ENCODE results near the gene ADGRG3. TPM values are rescaled to one million over a fixed set of nuclear protein-coding genes. Genes with fewer than 3 reads are reported as not detected.

Gene ADGRG3
- total RNA-seq, 4 donors from 2014 or later: 0.32 to 2.0 (median 2.0) TPM; not detected in 1

GRCh38 chr16:57698812-57699405, 30.8 kb downstream of the ADGRG3 start:
- TF ChIP-seq EP300 (IDR thresholded peaks at IDR 0.05) (no peak), POLR2A (IDR thresholded peaks at IDR 0.05) (no peak), POLR2AphosphoS5 (IDR thresholded peaks at IDR 0.05) (no peak)
- TF ChIP-seq, protein P1, sequence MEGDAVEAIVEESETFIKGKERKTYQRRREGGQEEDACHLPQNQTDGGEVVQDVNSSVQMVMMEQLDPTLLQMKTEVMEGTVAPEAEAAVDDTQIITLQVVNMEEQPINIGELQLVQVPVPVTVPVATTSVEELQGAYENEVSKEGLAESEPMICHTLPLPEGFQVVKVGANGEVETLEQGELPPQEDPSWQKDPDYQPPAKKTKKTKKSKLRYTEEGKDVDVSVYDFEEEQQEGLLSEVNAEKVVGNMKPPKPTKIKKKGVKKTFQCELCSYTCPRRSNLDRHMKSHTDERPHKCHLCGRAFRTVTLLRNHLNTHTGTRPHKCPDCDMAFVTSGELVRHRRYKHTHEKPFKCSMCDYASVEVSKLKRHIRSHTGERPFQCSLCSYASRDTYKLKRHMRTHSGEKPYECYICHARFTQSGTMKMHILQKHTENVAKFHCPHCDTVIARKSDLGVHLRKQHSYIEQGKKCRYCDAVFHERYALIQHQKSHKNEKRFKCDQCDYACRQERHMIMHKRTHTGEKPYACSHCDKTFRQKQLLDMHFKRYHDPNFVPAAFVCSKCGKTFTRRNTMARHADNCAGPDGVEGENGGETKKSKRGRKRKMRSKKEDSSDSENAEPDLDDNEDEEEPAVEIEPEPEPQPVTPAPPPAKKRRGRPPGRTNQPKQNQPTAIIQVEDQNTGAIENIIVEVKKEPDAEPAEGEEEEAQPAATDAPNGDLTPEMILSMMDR (IDR thresholded peaks at IDR 0.05): no peak
- 77% methylated on average over 6 of the region's 16 CpGs for WGBS

GRCh38 chr16:57699481-57699880, 31.4 kb downstream of the ADGRG3 start:
- Histone ChIP-seq H3K4me1 (no peaks in the 10 kb centered on the region), H3K27ac (no peak overlapping the region), H3K27me3 (no peaks in the 10 kb centered on the region), H3K4me3 (no peak overlapping the region), H3K9me3 (no peaks in the 10 kb centered on the region), H3K36me3 (no peaks in the 10 kb centered on the region)
- TF ChIP-seq, protein P1 (IDR thresholded peaks at IDR 0.05): no peak
- TF ChIP-seq POLR2A (IDR thresholded peaks at IDR 0.05): no peak
- TF ChIP-seq POLR2AphosphoS5 (IDR thresholded peaks at IDR 0.05): no peak
- no peak for TF ChIP-seq EP300 (IDR thresholded peaks at IDR 0.05)
- WGBS: 100% methylated on average over 1 of the region's 3 CpGs
- peak in 1 of 2 donors; percentile 20 for DNase-seq (ENCODE audit: low spot score in 2 of 2)

More at GRCh38 chr16:57698812-57699405, 30.8 kb downstream of the ADGRG3 start:
- no peak overlapping the region for H3K27ac ChIP-seq
- no peaks in the 10 kb centered on the region for H3K9me3 ChIP-seq
- no peaks in the 10 kb centered on the region for H3K36me3 ChIP-seq
- H3K4me1 ChIP-seq: no peaks in the 10 kb centered on the region
- peak in 1 of 2 donors; percentile 36 for DNase-seq (ENCODE audit: low spot score in 2 of 2)
- no peaks in the 10 kb centered on the region for H3K27me3 ChIP-seq
- no peak overlapping the region for H3K4me3 ChIP-seq

GRCh38 chr16:57699899-57700298, 31.8 kb downstream of the ADGRG3 start:
- no peaks in the 10 kb centered on the region for H3K9me3 ChIP-seq
- no peaks in the 10 kb centered on the region for H3K27me3 ChIP-seq
- 92% methylated on average over 6 of the region's 7 CpGs for WGBS
- no peaks in the 10 kb centered on the region for H3K36me3 ChIP-seq
- peak in 1 of 2 donors; percentile 46 for DNase-seq (ENCODE audit: low spot score in 2 of 2)
- TF ChIP-seq, protein P1 (IDR thresholded peaks at IDR 0.05): no peak
- TF ChIP-seq POLR2AphosphoS5 (IDR thresholded peaks at IDR 0.05): no peak
- no peak for TF ChIP-seq EP300 (IDR thresholded peaks at IDR 0.05)
- H3K4me3 ChIP-seq: no peak overlapping the region
- no peaks in the 10 kb centered on the region for H3K4me1 ChIP-seq
- H3K27ac ChIP-seq: no peak overlapping the region

GRCh38 chr16:57700781-57701551, 32.9 kb downstream of the ADGRG3 start:
- Histone ChIP-seq H3K4me1 (no peaks in the 10 kb centered on the region), H3K36me3 (no peaks in the 10 kb centered on the region), H3K4me3 (no peak overlapping the region), H3K9me3 (no peaks in the 10 kb centered on the region), H3K27me3 (no peaks in the 10 kb centered on the region), H3K27ac (no peak overlapping the region)
- TF ChIP-seq, protein P1 (IDR thresholded peaks at IDR 0.05): no peak
- TF ChIP-seq POLR2A (IDR thresholded peaks at IDR 0.05) (no peak), EP300 (IDR thresholded peaks at IDR 0.05) (no peak), POLR2AphosphoS5 (IDR thresholded peaks at IDR 0.05) (no peak)
- DNase-seq (ENCODE audit: low spot score in 2 of 2): peak in 1 of 2 donors; percentile 34
- WGBS: 76% methylated on average over 10 of the region's 10 CpGs

- H3K27ac ChIP-seq: no peak overlapping the region
- no peak overlapping the region for H3K4me3 ChIP-seq
- TF ChIP-seq POLR2AphosphoS5 (IDR thresholded peaks at IDR 0.05): no peak
- no peak for TF ChIP-seq POLR2A (IDR thresholded peaks at IDR 0.05)
- TF ChIP-seq, protein P1 (IDR thresholded peaks at IDR 0.05): no peak
- TF ChIP-seq EP300 (IDR thresholded peaks at IDR 0.05): no peak
- DNase-seq (ENCODE audit: low spot score in 2 of 2): peak in 1 of 2 donors; percentile 52
- no peaks in the 10 kb centered on the region for H3K4me1 ChIP-seq
- H3K36me3 ChIP-seq: no peaks in the 10 kb centered on the region
- no peaks in the 10 kb centered on the region for H3K27me3 ChIP-seq
- H3K9me3 ChIP-seq: no peaks in the 10 kb centered on the region
- 71% methylated on average over 14 of the region's 23 CpGs for WGBS
Observed at GRCh38 chr16:57701759-57702371, 33.8 kb downstream of the ADGRG3 start.

Measured in suprapubic skin (tissue), 4 donors.